HG03175 (cell line): ENCODE results near the gene ING4.
A peak's percentile ranks its signal among the peaks of the same experiment; 100 is the strongest.
"Not testable (repeated sequence)": the region's sequence is repeated elsewhere in the genome, so short reads cannot be mapped to it uniquely, and the experiment has no call there.

Experiments used
- ATAC-seq: cut with Tn5 transposase; IDR thresholded peaks from one replicate; pipeline ENCODE4 v1.9.1; 2021; ENCODE audit warnings: mild to moderate bottlenecking, moderate library complexity; ENCODE audit not compliant: unreplicated experiment

Gene ING4

GRCh38 chr12:6662906-6663742 is at the start of gene ING4:
TSS of gene ING4 (minus strand) at chr12:6663119. CDS start at chr12:6663101, 18 bp downstream.
- peak; percentile 98 for ATAC-seq

- no peak for ATAC-seq
Measured at GRCh38 chr12:6708960-6709394, 46.1 kb upstream of the ING4 start.

GRCh38 chr12:6708351-6708750 is 45.4 kb upstream of the ING4 start:
- ATAC-seq, result not testable (repeated sequence)

- ATAC-seq, result no peak
Measured at GRCh38 chr12:6703631-6704030, 40.7 kb upstream of the ING4 start.

- ATAC-seq, result no peak
Measured at GRCh38 chr12:6701078-6701768, 38.3 kb upstream of the ING4 start.

- no peak for ATAC-seq
Measured at GRCh38 chr12:6700646-6701051, 37.7 kb upstream of the ING4 start, which contains the start of gene PIANP. TSS of gene PIANP (minus strand) at chr12:6700815. CDS start at chr12:6698061, 2,754 bp downstream.

GRCh38 chr12:6699989-6700645 is 37.2 kb upstream of the ING4 start:
- ATAC-seq, result no peak

- no peak for ATAC-seq
Measured at GRCh38 chr12:6699259-6699988, 36.5 kb upstream of the ING4 start.

GRCh38 chr12:6698352-6699046 is 35.6 kb upstream of the ING4 start:
- ATAC-seq, result no peak

- no peak for ATAC-seq
Measured at GRCh38 chr12:6697584-6698351, 34.8 kb upstream of the ING4 start.

- ATAC-seq, result peak; percentile 53
Measured at GRCh38 chr12:6696690-6697583, 34.0 kb upstream of the ING4 start.

- ATAC-seq, result no peak
Measured at GRCh38 chr12:6695313-6696045, 32.6 kb upstream of the ING4 start.

GRCh38 chr12:6694701-6695100 is 31.8 kb upstream of the ING4 start:
- no peak for ATAC-seq

GRCh38 chr12:6693832-6694355 is 31.0 kb upstream of the ING4 start:
- no peak for ATAC-seq

GRCh38 chr12:6692888-6693287 is 30.0 kb upstream of the ING4 start:
- no peak for ATAC-seq

- ATAC-seq, result no peak
Measured at GRCh38 chr12:6691473-6691872, 28.6 kb upstream of the ING4 start.
